Activated T-helper 1 cell treated with anti-CD3 and anti-CD28 coated beads, Interleukin-2, amount 50 U/mL, for 16 hours (primary cell): ENCODE results near the gene LBHD2.

Source experiments
- DNase-seq, 2 donors: peaks; one replicate each; pipeline ENCODE4 v3.0.0-alpha.2; 2020; ENCODE audit warnings: low read depth in 1 of 2, low spot score in 1 of 2

Gene LBHD2

DNA sequence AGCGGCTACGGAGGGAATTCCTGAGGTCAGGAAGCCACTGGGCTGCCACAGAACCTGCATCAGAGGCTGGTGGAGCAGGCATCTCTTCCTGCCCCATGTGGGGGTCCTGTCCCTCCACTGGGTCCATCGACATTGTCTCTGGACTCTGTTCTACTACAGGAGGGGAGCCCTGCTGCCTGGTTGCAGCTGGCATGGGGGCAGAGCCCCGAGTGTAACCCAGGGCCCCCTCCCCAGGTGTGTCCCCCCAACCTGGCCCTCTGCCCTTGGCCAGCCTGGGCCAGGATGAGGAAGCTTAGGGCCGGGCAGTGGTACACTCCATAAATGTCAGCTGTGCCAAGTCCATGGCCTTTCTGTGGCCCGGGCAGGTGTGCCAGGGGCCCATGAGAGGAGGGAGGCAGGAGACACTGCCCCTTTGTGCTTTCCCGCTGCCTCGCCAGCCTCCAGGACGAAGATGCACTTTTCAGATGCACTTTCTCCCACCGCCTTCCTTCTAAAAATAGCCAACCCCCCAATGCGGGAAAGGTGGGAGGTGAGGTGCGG is 6.5 kb downstream of the LBHD2 start:
- DNase-seq, result no peak

DNA sequence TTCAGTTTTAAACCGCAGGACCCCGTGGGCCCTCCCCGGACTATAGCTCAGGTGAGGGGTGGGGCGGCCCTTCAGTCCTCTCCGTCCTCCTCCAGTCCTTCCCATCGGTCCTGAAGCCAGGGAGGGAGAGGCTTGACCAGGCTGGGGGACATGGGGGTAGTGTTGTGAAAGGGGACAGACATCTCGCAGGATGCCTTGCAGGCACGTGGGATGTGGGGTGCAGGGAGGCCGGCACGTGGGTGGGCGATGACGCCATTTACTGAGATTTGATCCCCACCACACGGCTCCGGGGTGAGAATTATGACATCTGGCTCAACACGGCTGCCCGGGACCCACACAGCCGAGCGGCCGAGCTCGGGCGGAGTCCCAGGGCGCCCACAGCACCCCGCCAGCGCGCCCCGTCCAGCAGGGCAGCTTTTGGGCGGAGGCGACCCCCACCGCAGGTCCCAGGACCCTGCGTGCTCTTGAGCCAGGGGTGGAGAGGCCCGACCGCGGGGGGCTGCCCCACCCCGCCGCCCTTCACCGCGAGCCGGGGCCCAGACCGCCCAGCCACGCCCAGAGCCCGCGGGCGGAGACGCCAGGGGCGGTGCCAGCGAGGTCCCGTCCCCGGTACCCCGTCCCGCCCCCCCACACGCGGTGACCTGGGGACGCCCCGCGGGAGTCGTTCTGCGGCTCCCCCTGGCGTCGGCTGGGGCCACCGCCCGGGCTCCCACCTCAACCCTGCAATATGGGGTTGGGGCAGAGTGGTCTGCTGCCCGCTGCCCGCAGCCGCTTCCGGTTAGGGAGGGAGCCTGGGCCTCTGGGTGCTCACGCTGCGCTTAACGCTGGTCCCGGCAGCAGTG is 7.3 kb downstream of the LBHD2 start:
- DNase-seq, result peak; percentile 50 to 65

- DNase-seq, result no peak
Measured at GRCh38 chr14:103091883-103092222, 7.8 kb downstream of the LBHD2 start.

DNA sequence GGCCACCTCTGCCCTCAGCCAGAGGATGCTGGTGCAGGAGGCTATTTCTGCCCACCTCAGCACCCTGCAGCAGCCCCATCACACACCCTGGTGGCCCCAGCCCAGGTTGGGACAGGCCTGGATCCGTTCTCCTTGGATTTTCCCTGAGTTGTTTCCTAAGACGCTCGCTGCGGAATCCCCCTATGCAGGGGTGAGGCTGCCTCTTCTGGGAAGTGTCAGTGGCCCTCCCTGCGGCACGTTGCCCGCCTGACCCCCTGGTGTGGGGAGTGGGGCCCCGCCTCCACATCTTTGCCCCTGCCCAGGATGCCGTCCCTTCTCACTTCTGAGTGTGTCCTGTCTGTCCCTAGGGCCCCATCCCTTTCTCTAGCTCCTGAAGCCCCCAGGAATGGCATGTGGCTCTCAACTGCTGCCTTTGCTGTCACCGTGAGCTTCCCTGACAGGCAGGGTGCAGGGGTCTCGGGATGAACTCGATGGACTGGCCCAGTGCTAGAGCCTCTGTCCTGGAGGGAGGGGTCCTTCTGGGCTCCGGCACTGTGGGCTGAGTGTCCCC is 9.9 kb downstream of the LBHD2 start:
- no peak for DNase-seq

- no peak for DNase-seq
Measured at GRCh38 chr14:103094406-103095209, 10.6 kb downstream of the LBHD2 start, which contains the start of gene EXOC3L4. Gene EXOC3L4 (plus strand): TSS chr14:103094725. CDS start chr14:103100220, 5,495 bp downstream.

- DNase-seq, result no peak
Measured at GRCh38 chr14:103095210-103095778, 11.3 kb downstream of the LBHD2 start.

GRCh38 chr14:103096387-103096786 is 12.4 kb downstream of the LBHD2 start:
- DNase-seq, result no peak

DNA sequence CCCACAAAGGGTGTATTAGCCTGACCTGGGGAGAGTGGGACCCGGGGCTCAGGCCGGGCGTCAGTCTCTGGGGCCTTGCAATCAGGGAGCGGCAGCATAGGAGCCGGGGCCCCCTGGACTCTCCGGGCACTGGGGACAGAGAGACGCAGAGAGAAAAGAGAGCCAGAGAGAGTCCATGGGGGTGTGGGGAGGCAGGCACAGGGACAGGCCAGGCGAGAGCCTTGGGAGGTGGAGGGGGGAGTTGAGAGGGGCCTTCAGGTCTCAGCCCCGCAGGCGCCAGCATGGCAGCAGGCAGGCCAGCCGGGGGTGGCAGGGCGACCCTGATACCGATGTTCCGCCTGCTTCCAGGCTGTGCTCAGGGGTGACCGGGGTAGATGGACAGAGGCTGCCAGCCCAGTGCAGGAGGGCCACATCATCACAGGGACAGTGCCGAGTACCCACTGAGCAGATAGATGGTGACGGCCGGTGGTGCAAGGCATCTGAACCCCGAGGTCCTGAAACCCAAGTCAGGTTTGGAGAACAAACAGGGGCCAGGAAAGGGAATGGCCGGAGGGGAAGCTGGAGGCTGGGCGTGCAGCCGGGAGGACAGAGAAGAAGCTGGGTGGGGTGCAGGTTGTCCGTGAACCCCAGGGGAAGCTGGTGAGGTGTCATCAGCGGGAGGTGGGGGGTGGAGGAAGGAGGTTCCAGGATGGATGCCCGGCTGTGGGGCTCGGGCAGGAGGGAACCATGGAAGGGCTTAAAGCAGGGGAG is 13.4 kb downstream of the LBHD2 start:
- DNase-seq, result no peak

GRCh38 chr14:103097994-103098957 is 14.3 kb downstream of the LBHD2 start:
- no peak for DNase-seq

- no peak for DNase-seq
Measured at GRCh38 chr14:103099081-103099732, 15.2 kb downstream of the LBHD2 start.

DNA sequence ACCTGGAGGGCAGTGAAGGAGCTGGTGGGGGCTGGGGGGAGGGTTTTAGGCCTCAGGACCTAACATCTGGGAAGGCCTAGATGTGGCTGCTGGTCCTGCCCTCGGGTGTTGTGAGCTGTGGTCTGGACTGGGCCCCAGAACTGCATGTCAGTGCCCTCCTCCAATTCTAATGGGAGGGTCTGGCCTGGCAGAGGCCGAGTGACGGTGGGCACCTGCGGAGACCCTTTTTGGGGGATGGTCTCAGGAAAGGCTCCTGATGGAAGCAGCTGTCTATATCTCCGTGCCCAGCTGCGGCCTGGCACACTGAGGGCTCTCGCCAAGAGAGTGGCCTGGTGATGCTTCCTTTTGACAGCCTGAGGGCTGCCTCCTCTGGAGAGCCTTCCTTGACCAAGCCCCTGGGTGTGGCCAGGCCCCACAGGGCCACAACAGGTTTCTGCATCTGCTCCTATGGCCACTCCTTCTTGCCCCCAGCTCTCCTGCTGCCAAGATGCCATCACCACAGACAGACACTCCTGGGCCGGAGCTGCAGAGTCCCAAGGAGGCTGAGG is 15.8 kb downstream of the LBHD2 start:
- no peak for DNase-seq

DNA sequence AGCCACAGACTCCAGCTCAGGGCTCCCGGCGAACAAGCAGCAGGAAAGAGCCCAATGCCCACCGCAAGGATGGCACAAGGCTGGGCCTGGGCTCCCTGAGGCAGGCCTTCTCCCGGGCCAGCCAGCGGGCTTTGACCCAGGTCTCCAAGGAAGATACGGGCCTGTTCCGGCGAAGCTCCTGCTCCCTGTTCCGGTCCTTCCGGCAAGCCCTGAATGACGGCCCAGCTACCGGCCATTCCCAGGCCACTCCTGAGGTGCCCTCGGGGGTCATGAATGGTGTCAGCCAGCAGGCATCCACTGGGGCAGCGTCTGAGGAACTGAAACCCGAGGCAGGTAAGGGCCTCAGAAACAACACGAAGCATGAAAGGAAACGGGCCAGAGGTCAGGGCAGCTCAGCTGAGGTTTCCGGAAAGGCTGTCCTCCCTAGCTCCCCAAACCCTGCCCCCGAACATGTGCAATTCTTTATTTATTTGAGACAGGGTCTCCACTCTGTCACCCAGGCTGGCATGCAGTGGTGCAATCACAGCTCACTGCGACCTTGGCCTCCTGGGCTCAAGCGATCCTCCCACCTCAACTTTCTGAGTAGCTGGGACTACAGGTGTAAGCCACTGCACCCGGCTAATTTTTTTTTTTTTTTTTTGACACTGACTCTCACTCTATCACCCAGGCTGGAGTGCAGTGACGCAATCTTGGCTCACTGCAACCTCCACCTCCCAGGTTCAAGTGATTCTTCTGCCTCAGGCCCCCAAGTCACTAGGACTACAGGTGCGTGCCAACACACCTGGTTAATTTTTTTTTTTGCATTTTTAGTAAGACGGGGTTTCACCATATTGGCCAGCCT is 16.5 kb downstream of the LBHD2 start:
- no peak for DNase-seq

- no peak for DNase-seq
Measured at GRCh38 chr14:103101257-103101962, 17.4 kb downstream of the LBHD2 start.

DNA sequence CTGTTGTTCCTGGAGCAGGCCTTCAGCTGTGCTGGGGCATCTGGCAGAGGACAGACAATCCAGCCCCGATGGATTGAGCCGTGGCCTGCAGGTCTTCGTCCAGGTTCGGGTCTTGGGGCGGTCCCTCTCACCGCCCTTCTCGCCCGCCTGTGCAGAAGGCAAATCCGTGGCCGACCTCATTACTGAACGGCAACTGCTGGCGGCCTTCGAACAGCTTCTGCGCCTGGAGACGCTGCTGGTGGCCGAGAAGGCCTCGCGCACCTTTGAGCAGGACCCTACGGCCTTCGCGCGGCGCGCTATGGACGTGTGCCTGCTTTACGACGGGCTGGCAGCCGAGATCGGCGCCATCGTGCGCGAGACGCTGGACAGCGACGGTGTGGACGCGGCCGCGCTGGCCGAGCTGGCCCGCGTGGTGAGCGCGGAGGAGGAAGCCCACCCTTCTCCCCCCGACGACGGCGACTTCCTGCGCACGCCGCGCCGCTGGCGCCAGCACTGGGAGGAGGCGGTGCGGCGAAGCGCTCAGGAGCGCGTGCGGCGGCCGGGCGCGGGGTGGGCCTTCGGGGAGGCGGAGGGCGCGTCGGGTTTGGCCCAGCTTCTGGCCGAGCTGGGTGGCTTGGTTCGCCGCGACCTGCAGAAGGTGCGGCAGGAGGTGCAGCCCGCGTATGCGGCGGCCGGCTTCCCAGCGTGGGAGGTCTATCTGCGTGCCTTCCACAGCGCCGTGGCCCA is 18.1 kb downstream of the LBHD2 start:
- DNase-seq, result no peak

- no peak for DNase-seq
Measured at GRCh38 chr14:103102689-103103260, 18.8 kb downstream of the LBHD2 start.
